PC-9 (cell line): Measurements from ENCODE around the gene ZC3HAV1.

Source experiments
- CTCF ChIP-seq: fragments of 200-600 bp; sonication (generic); conservative IDR thresholded peaks from 2 replicates; pipeline ENCODE4 v1.6.1; 2017; ENCODE audit warnings: mixed run types, antibody characterized with exemption, mild to moderate bottlenecking, moderate library complexity
- EZH2 ChIP-seq: fragments of 200-600 bp; sonication (generic); IDR thresholded peaks from 2 replicates; pipeline ENCODE4 v1.8.0; 2017; ENCODE audit warnings: antibody characterized with exemption, low read depth

- no peak for TF ChIP-seq CTCF
- no peak for TF ChIP-seq EZH2
Observed at GRCh38 chr7:139029353-139029752, 80.2 kb downstream of the ZC3HAV1 start.
